Right forelimb (tissue), 1 donor: ENCODE measurements around the gene MUSTN1.

Source experiments
- DNase-seq: peaks from one replicate; pipeline ENCODE4 v3.0.0-alpha.2; 2018

The MUSTN1 gene

GRCh38 chr3:52851348-52851747, 16.5 kb upstream of the MUSTN1 start:
- no peak for DNase-seq

- DNase-seq, result no peak
Observed at GRCh38 chr3:52849656-52850055, 14.8 kb upstream of the MUSTN1 start.

- DNase-seq, result no peak
Observed at GRCh38 chr3:52848617-52849016, 13.8 kb upstream of the MUSTN1 start.

GRCh38 chr3:52847726-52848125, 12.9 kb upstream of the MUSTN1 start:
- DNase-seq, result no peak

- no peak for DNase-seq
Observed at GRCh38 chr3:52847241-52847640, 12.4 kb upstream of the MUSTN1 start.

- DNase-seq, result no peak
Observed at GRCh38 chr3:52846432-52846965, 11.7 kb upstream of the MUSTN1 start.

- no peak for DNase-seq
Observed at GRCh38 chr3:52845691-52846431, 11.0 kb upstream of the MUSTN1 start.

GRCh38 chr3:52845157-52845556, 10.3 kb upstream of the MUSTN1 start:
- no peak for DNase-seq

GRCh38 chr3:52844290-52844975, 9.6 kb upstream of the MUSTN1 start:
- DNase-seq, result no peak

GRCh38 chr3:52843881-52844280, 9.1 kb upstream of the MUSTN1 start:
- DNase-seq, result no peak

- no peak for DNase-seq
Observed at GRCh38 chr3:52843108-52843865, 8.5 kb upstream of the MUSTN1 start.

GRCh38 chr3:52842424-52842823, 7.6 kb upstream of the MUSTN1 start:
- no peak for DNase-seq

GRCh38 chr3:52841981-52842340, 7.1 kb upstream of the MUSTN1 start:
- DNase-seq, result no peak

- DNase-seq, result no peak
Observed at GRCh38 chr3:52841211-52841980, 6.6 kb upstream of the MUSTN1 start.

GRCh38 chr3:52839892-52840545, 5.2 kb upstream of the MUSTN1 start:
- DNase-seq, result no peak

- DNase-seq, result no peak
Observed at GRCh38 chr3:52839268-52839575, 4.4 kb upstream of the MUSTN1 start.

GRCh38 chr3:52838561-52839267, 3.9 kb upstream of the MUSTN1 start:
- no peak for DNase-seq

GRCh38 chr3:52836986-52837385, 2.2 kb upstream of the MUSTN1 start:
- DNase-seq, result no peak

GRCh38 chr3:52836471-52836845, 1.6 kb upstream of the MUSTN1 start:
- DNase-seq, result no peak

- DNase-seq, result no peak
Observed at GRCh38 chr3:52835766-52836470, 1.1 kb upstream of the MUSTN1 start.

GRCh38 chr3:52833202-52833601, 1.6 kb downstream of the MUSTN1 start:
- no peak for DNase-seq
